GM23248 (cell line): ENCODE results near the gene DNPH1. TPM values are rescaled to one million over a fixed set of nuclear protein-coding genes. Genes with fewer than 3 reads are reported as not detected.
A peak's percentile ranks its signal among the peaks of the same experiment; 100 is the strongest.

ENCODE experiments used
- DNase-seq: peaks from one replicate; pipeline ENCODE4 v3.0.0-alpha.2; 2015
- H2AFZ ChIP-seq: fragments of 200-600 bp; sonication (generic); 2 replicates; pipeline ENCODE4 v1.6.1; 2016; ENCODE audit warnings: antibody characterized with exemption
- H3F3A ChIP-seq: fragments of 200-600 bp; sonication (generic); 2 replicates; pipeline ENCODE4 v1.6.1; 2016; ENCODE audit warnings: mild to moderate bottlenecking, antibody characterized with exemption, mixed run types; ENCODE audit not compliant: insufficient read depth
- H3K27ac ChIP-seq: fragments of 200-600 bp; sonication (generic); 2 replicates; pipeline ENCODE4 v1.5.1; 2016; ENCODE audit warnings: mild to moderate bottlenecking
- H3K27me3 ChIP-seq: fragments of 200-600 bp; sonication (generic); replicated peaks from 2 replicates; pipeline ENCODE4 v1.6.1; 2016; ENCODE audit warnings: mild to moderate bottlenecking; ENCODE audit not compliant: insufficient read depth
- H3K36me3 ChIP-seq: fragments of 200-600 bp; sonication (generic); 2 replicates; pipeline ENCODE4 v1.6.1; 2016; ENCODE audit warnings: low read depth, mild to moderate bottlenecking
- H3K4me1 ChIP-seq: fragments of 200-600 bp; sonication (generic); 2 replicates; pipeline ENCODE4 v1.6.1; 2016; ENCODE audit warnings: mild to moderate bottlenecking; ENCODE audit not compliant: insufficient read depth
- H3K4me2 ChIP-seq: fragments of 200-600 bp; sonication (generic); one replicate; pipeline ENCODE4 v1.6.1; 2016; ENCODE audit warnings: mild to moderate bottlenecking; ENCODE audit not compliant: unreplicated experiment
- H3K4me3 ChIP-seq: fragments of 200-600 bp; sonication (generic); 2 replicates; pipeline ENCODE4 v1.5.1; 2016; ENCODE audit warnings: mild to moderate bottlenecking
- H3K79me2 ChIP-seq: fragments of 200-600 bp; sonication (generic); 2 replicates; pipeline ENCODE4 v1.6.1; 2016; ENCODE audit warnings: mild to moderate bottlenecking; ENCODE audit not compliant: insufficient read depth
- H3K9ac ChIP-seq: fragments of 200-600 bp; sonication (generic); 2 replicates; pipeline ENCODE4 v1.6.1; 2016; ENCODE audit warnings: mild to moderate bottlenecking
- H3K9me2 ChIP-seq: fragments of 200-600 bp; sonication (generic); 2 replicates; pipeline ENCODE4 v1.6.1; 2016; ENCODE audit warnings: mixed run types, mild to moderate bottlenecking, moderate library complexity; ENCODE audit not compliant: insufficient read depth
- H3K9me3 ChIP-seq: fragments of 200-600 bp; sonication (generic); one replicate; pipeline ENCODE4 v1.6.1; 2017; ENCODE audit warnings: low read depth
- H4K20me1 ChIP-seq: fragments of 200-600 bp; sonication (generic); 2 replicates; pipeline ENCODE4 v1.6.0; 2016; ENCODE audit not compliant: insufficient read depth
- EZH2 ChIP-seq: fragments of 200-600 bp; sonication (generic); IDR thresholded peaks from 2 replicates; pipeline ENCODE4 v1.6.1; 2018; ENCODE audit warnings: antibody characterized with exemption, mild to moderate bottlenecking; ENCODE audit not compliant: insufficient read depth, poor library complexity, severe bottlenecking
- EZH2phosphoT487 ChIP-seq: fragments of 200-600 bp; sonication (generic); IDR thresholded peaks from 2 replicates; pipeline ENCODE4 v1.6.1; 2018; ENCODE audit warnings: antibody characterized with exemption, moderate library complexity, mild to moderate bottlenecking, low read depth; ENCODE audit not compliant: insufficient read depth
- WGBS, 2 experiments: methylation state at CpG; one replicate each; pipeline ENCODE4 v1.1.6; 2015 to 2017; ENCODE audit warnings: low lambda C conversion rate in 2 of 2, low coverage in 1 of 2; ENCODE audit errors: missing lambda C conversion rate in 2 of 2; 5-methylcytosine and 5-hydroxymethylcytosine counted together
- in situ Hi-C: fragments of 300-500 bp; cut with MboI; formaldehyde crosslinking; loops from 2 replicates; pipeline ENCODE4 v1.15.0; 2020
- polyA plus RNA-seq: library from polyadenylated mRNA; unstranded; fragments of >200 nt; fragmentation: Nextera tagmentation; extraction: Ambion mirVana; gene quantifications from 2 replicates; pipeline ENCODE4 v1.2.1, GENCODE V29; 2016
- total RNA-seq: library from RNA; depleted of rRNA; stranded (reverse); fragments of >200 nt; shearing (Covaris generic); gene quantifications from 2 replicates; pipeline ENCODE4 v1.2.3, GENCODE V29; 2014

Gene DNPH1
- total and polyA plus RNA-seq, 2 experiments from 2014 or later, result 93.6 to 94.8 TPM

GRCh38 chr6:43254846-43255245 is 25.6 kb upstream of the DNPH1 start:
- WGBS, 2 experiments, result 74 to 82% methylated on average over 11 of the region's 11 CpGs
- Histone ChIP-seq H3K4me3 (no peak overlapping the region), H3K9me2 (no peaks in the 10 kb centered on the region), H3K79me2 (no peaks in the 10 kb centered on the region), H3F3A (no peaks in the 10 kb centered on the region), H3K9me3 (no peaks in the 10 kb centered on the region), H3K4me1 (no peaks in the 10 kb centered on the region), H3K36me3 (no peaks in the 10 kb centered on the region), H3K27ac (no peak overlapping the region), H2AFZ (no peak overlapping the region), H4K20me1 (no peaks in the 10 kb centered on the region), H3K27me3 (peaks cover 15% of the 10 kb centered on the region), H3K9ac (no peak overlapping the region), H3K4me2 (no peak overlapping the region)
- in situ Hi-C loops, result loop anchor here (10.0 kb wide), 1 partner anchor 80 kb away; no protein-coding TSS in a partner anchor
- no peak for TF ChIP-seq EZH2phosphoT487
- no peak for TF ChIP-seq EZH2
- no peak for DNase-seq

- Histone ChIP-seq H3K9me2 (no peaks in the 10 kb centered on the region), H3K79me2 (no peaks in the 10 kb centered on the region), H3K27ac (no peak overlapping the region), H2AFZ (no peak overlapping the region), H4K20me1 (no peaks in the 10 kb centered on the region), H3F3A (no peaks in the 10 kb centered on the region), H3K36me3 (no peaks in the 10 kb centered on the region), H3K4me2 (no peak overlapping the region), H3K9ac (no peak overlapping the region), H3K4me1 (no peaks in the 10 kb centered on the region), H3K9me3 (no peaks in the 10 kb centered on the region), H3K4me3 (no peak overlapping the region), H3K27me3 (peaks cover 17% of the 10 kb centered on the region)
- no peak for TF ChIP-seq EZH2phosphoT487
- no peak for TF ChIP-seq EZH2
- 88% methylated on average over 15 of the region's 15 CpGs for WGBS, 2 experiments
- peak; percentile 52 for DNase-seq
- in situ Hi-C loops, result loop anchor here (10.0 kb wide), 1 partner anchor 81 kb away; no protein-coding TSS in a partner anchor
Measured at GRCh38 chr6:43254138-43254817, 25.0 kb upstream of the DNPH1 start.

GRCh38 chr6:43253401-43253800 is 24.1 kb upstream of the DNPH1 start:
- Histone ChIP-seq H2AFZ (no peak overlapping the region), H4K20me1 (no peaks in the 10 kb centered on the region), H3K4me1 (no peaks in the 10 kb centered on the region), H3F3A (no peaks in the 10 kb centered on the region), H3K79me2 (no peaks in the 10 kb centered on the region), H3K4me3 (no peak overlapping the region), H3K9me3 (no peaks in the 10 kb centered on the region), H3K36me3 (no peaks in the 10 kb centered on the region), H3K9ac (no peak overlapping the region), H3K9me2 (no peaks in the 10 kb centered on the region), H3K4me2 (no peak overlapping the region), H3K27ac (no peak overlapping the region), H3K27me3 (peaks cover 25% of the 10 kb centered on the region)
- no peak for DNase-seq
- in situ Hi-C loops, result loop anchor here (10.0 kb wide), 1 partner anchor 81 kb away; no protein-coding TSS in a partner anchor
- TF ChIP-seq EZH2, result no peak
- no peak for TF ChIP-seq EZH2phosphoT487
- 93 to 100% methylated on average over 9 to 11 of the region's 11 CpGs for WGBS, 2 experiments

GRCh38 chr6:43250992-43251373 is 21.7 kb upstream of the DNPH1 start:
- no peaks in the 10 kb centered on the region for H3K4me1 ChIP-seq
- TF ChIP-seq EZH2phosphoT487 (no peak), EZH2 (no peak)
- in situ Hi-C loops, result loop anchor here (10.0 kb wide), 1 partner anchor 84 kb away; no protein-coding TSS in a partner anchor
- H3K9me2 ChIP-seq, result no peaks in the 10 kb centered on the region
- WGBS, 2 experiments, result 6 to 8% methylated on average over 7 to 8 of the region's 8 CpGs
- H3K36me3 ChIP-seq, result no peaks in the 10 kb centered on the region
- H3K4me3 ChIP-seq, result no peak overlapping the region
- H3K9ac ChIP-seq, result no peak overlapping the region
- H3K27me3 ChIP-seq, result peaks cover 43% of the 10 kb centered on the region
- H3K9me3 ChIP-seq, result no peaks in the 10 kb centered on the region
- H3K27ac ChIP-seq, result no peak overlapping the region
- no peaks in the 10 kb centered on the region for H3K79me2 ChIP-seq
- no peak overlapping the region for H2AFZ ChIP-seq
- no peak overlapping the region for H3K4me2 ChIP-seq
- no peaks in the 10 kb centered on the region for H4K20me1 ChIP-seq
- no peaks in the 10 kb centered on the region for H3F3A ChIP-seq
- peak; percentile 21 for DNase-seq
